Measurements from ENCODE around the gene AHCYL2.
"Not testable (repeated sequence)": the region's sequence is repeated elsewhere in the genome, so short reads cannot be mapped to it uniquely, and the experiment has no call there.

Gene AHCYL2

DNA sequence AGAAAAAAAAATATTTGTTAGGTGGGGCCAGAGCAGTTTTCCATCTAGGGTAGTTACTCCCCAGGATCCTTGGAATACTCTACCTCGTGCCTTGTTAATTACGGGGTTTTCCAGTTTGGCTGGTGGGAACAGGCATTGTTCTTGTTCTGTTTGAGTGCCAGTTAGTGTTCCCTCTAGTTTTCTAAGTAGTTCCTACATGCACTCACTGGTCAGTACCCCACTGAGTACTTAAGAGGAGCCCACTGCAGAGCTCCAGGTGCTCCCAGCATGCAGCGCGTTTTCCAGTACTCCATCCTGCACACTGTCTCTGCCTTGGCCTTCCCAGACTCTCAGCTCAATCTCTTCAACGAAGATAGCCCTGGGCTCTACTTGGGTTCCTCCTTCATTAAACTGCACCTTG lies 58.0 kb downstream of the AHCYL2 start:
- DNase-seq, result no peak

DNA sequence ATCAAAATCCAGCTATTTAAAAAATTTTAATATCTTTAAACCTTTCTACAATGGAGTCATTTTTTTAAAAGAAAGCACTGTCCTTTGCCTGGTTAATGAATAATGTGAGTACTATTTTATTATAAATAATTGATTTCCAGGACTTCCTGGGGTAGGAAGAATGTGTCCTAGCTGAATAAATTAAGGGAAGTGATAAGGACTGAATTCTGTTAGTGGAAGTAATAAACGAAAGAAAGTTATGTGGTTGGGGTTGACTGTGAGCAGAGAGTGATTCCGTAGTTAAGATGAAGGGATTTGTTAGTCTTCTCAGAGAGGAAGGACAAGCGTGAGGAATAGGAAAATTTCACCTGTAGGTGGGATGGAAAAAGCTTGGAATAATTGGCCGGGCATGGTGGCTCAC lies 59.1 kb downstream of the AHCYL2 start:
- no peak for DNase-seq

DNA sequence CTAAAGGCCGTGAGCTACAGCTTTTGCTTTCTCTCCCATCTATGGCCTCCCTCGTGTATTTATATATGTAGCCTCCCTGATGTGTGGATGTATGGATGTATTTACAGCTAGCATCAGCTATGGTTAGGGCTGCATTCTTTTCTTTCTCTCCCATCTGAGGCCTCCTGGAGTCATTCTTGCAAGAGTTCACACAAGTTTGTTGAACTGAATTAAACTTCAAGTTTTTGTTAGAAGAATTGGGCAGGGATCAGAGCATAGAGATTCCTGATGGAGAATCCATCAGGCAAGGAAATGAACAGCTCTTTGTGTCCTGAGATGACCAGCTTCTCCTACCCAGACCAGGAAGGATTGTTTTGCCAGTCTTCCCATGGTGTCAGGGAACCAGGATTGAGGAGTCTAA lies 60.3 kb downstream of the AHCYL2 start:
- DNase-seq, result no peak

DNA sequence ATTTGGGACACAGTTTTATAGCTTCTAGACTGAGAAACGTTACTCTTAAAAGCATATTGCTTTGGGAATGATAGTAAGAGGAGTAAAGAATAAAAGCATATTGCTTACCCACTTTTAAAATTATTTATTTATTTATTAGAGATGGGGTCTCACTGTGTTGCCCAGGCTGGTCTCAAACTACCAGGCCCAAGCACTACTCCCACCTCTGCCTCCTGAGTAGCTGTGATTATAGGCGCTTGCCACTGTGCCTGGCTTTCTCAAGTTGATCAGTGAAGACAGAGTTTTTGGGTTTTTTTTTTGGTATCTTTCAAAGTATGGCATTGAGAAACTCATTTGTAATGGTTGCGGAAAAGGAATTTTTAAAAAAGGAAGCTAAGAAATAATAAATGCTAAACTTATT lies 68.0 kb downstream of the AHCYL2 start:
- DNase-seq, result no peak

GRCh38 chr7:129295015-129295423 lies 70.2 kb downstream of the AHCYL2 start:
- peak in 1 of 51 donors; percentile 5 for DNase-seq

DNA sequence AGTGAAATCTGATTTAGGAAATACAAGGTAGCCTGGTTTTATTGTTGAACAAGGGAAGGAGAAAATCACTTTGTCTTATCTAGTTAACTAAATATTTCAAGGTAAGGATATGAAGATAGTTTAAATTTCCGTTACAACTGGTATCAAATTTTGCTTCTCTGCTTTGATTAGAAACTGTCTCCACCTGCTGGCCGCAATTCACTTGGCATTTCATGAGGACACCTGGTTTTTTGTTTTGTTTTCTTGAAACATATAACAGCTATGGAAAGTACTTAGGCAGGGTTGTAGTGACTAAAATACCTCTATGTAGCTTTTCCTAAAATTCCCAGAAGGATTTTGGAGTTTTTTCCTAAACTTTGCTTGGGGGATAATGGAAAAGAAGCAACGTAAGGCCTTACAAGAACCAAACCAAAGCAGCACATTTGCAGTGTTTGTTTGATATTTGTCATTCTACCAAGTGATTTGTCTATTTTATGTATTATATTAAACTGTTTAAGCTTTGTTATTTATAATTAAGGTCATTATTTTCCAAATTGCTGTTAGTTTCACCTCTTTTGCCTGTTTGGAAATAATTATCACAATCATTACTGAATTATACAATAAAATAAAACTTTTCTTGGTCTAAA lies 73.6 kb downstream of the AHCYL2 start:
- DNase-seq, result peak in 17 of 51 donors; percentile 4 to 48 (median 13)

GRCh38 chr7:129299889-129300288 lies 75.1 kb downstream of the AHCYL2 start:
- no peak for DNase-seq

GRCh38 chr7:129300299-129300698 lies 75.5 kb downstream of the AHCYL2 start:
- DNase-seq, result not testable (repeated sequence)

DNA sequence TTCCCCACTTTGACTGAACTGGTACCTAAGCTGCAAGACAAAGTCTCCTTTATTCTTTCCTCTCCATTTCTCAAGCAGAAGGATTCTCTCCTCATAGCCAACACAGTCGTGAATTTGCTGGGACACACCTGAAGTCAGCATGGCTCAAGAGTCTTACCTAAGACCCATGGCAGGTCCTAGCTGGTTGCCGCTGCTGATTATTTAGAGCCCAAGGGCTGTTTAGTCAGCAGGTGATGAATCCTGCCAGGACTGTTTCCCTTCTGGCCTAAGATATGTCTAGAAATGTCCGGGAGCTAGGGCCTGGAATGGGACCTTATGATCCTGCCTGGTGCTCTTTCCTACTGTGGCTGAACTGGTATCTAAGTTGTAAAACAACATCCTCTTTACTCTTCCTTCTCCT lies 82.8 kb downstream of the AHCYL2 start:
- no peak for DNase-seq

GRCh38 chr7:129308047-129308446 lies 83.2 kb downstream of the AHCYL2 start:
- peak in 12 of 51 donors; percentile 2 to 35 (median 14) for DNase-seq

GRCh38 chr7:129311429-129311828 lies 86.6 kb downstream of the AHCYL2 start:
- no peak for DNase-seq

- DNase-seq, result no peak
These were observed 88.5 kb downstream of the AHCYL2 start for GRCh38 chr7:129313282-129313681.

GRCh38 chr7:129315960-129316359 lies 91.1 kb downstream of the AHCYL2 start:
- DNase-seq, result peak in 32 of 51 donors; percentile 7 to 65 (median 31)

- no peak for DNase-seq
These were observed 92.6 kb downstream of the AHCYL2 start for GRCh38 chr7:129317450-129317849.

- DNase-seq, result no peak
These were observed 102.2 kb downstream of the AHCYL2 start for GRCh38 chr7:129327076-129327475.

- no peak for DNase-seq
These were observed 107.6 kb downstream of the AHCYL2 start for GRCh38 chr7:129332254-129333035.

- DNase-seq, result no peak
These were observed 109.6 kb downstream of the AHCYL2 start for GRCh38 chr7:129334473-129334872.

GRCh38 chr7:129338450-129338849 lies 113.6 kb downstream of the AHCYL2 start:
- no peak for DNase-seq

GRCh38 chr7:129341212-129341611 lies 116.4 kb downstream of the AHCYL2 start:
- no peak for DNase-seq

DNA sequence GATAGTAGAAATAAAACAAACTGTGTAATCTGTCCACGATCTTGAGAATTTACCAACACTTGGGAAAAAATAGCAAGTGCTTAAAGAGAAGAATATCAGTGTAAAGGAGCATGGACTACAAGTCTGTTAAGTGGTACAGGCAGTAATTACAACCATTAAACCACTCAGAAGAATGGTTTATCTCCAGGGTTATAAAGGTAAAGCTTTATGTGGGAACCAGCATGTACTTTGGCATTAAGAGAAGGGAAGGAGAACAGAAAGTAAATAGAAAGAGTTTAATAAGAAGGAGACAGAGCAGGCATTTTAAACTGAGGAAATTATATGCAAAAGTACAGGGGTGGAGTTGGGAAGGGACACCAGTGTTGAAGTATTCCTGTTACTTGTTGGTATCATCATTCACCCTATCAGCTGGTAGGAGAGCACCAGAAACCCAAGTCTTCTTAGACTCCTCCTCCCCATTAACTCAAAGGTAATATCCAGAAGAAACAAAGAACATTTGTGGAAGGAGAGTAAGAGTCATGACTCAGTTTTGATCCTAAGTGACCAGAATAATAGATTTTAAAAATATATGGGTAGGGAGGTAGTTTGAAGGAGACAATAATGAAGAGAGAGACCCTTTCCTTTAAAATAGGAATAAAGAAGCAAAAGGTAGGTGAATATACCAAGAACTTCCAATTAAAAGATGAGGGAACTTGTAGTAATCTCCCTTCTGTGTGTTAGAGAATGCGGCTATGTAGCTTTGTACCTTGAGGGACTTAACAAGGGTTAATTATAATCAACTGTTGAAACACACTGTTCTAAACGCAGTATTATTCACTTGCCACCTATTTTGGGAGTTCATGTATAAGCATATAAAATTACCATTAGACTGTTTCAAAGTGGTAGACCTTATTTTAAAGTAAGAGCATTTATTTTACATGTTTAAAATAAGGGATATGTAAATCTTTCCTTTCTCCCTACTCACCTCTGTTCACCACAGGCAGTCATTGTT lies 117.3 kb downstream of the AHCYL2 start:
- no peak for DNase-seq

GRCh38 chr7:129343099-129343700 lies 118.4 kb downstream of the AHCYL2 start:
- DNase-seq, result peak in 1 of 51 donors; percentile 45
